Cerebellar nuclear complex (tissue), 1 donor: ENCODE results near the gene C1orf174.

Experiments
- DNase-seq, 2 experiments: peaks; one replicate each; lab custom pipeline; 2025; lab: John Stamatoyannopoulos, UW

The C1orf174 gene

GRCh38 chr1:3900150-3900968 is at the start of gene C1orf174:
C1orf174 (minus strand) TSS chr1:3900272; CDS start chr1:3900186, 86 bp downstream.
- DNase-seq = peak; percentile 83 to 97

- no peak for DNase-seq
Measured at GRCh38 chr1:3948344-3948743, 48.3 kb upstream of the C1orf174 start.

- DNase-seq = no peak
Measured at GRCh38 chr1:3945916-3946840, 46.1 kb upstream of the C1orf174 start.

GRCh38 chr1:3945222-3945621 is 45.1 kb upstream of the C1orf174 start:
- no peak for DNase-seq

DNA sequence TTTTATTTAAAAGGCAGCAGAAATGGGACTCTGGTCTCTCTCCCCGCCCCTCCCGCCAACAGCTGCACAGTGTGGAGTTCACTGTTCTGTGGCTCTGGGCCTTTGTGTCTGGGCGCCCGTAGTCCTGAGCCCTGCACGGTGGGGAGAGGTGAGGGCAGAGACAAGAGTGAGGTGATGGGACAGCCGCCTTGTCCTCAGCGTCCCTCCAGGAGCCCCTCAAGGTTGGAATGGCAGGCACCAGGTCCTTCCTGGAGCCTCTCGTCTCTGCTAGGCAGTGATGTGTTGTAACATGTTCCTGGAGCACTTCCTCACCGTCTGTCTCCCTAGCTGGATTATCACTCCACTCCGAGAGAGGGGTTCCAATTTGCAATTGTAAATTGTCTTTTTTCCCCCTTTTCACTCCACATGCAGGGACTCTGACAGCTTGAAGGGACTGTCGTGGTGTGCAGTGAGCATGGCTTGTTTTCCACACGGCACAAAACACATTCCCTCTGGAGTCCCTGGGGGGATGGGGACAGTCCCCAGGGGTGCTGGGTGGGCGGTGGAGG is 44.6 kb upstream of the C1orf174 start:
- DNase-seq = no peak

- no peak for DNase-seq
Measured at GRCh38 chr1:3943806-3944577, 43.9 kb upstream of the C1orf174 start.

GRCh38 chr1:3943123-3943431 is 43.0 kb upstream of the C1orf174 start:
- no peak for DNase-seq

DNA sequence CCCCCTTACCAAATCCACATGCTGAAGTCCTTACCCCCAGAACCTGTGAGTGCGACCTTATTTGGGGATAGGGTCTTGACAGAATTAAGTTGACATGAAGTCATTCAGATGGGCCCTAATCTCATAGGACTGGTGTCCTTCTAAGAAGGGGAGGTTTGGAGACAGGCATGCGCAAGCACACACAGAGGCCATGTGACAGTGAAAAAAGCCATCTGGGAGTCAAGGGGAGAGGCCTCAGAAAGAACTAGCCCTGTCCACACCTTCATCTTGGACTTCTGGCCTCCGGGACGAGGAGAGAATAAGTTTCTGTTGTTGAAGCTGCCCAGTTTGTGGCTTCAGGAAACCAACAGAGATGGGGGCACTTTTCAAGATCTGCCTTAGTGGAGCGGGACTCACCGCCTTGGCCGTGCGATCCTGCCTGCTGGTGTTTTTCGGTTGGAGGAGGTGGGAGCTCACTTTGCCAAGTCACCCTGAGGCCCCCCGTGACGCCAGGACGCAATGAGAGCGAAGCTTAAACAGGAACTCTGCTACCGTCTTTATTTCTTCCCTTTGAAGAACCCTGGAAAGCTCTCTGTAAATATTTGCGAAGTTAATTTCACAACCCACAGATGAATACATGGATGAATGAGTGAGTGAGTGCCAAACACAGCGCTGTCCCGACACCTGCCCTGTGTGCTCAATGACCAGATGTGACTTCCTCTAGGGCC is 42.5 kb upstream of the C1orf174 start:
- DNase-seq = no peak

GRCh38 chr1:3940754-3941345 is 40.8 kb upstream of the C1orf174 start:
- DNase-seq = no peak

- DNase-seq = no peak
Measured at GRCh38 chr1:3940081-3940753, 40.1 kb upstream of the C1orf174 start.

DNA sequence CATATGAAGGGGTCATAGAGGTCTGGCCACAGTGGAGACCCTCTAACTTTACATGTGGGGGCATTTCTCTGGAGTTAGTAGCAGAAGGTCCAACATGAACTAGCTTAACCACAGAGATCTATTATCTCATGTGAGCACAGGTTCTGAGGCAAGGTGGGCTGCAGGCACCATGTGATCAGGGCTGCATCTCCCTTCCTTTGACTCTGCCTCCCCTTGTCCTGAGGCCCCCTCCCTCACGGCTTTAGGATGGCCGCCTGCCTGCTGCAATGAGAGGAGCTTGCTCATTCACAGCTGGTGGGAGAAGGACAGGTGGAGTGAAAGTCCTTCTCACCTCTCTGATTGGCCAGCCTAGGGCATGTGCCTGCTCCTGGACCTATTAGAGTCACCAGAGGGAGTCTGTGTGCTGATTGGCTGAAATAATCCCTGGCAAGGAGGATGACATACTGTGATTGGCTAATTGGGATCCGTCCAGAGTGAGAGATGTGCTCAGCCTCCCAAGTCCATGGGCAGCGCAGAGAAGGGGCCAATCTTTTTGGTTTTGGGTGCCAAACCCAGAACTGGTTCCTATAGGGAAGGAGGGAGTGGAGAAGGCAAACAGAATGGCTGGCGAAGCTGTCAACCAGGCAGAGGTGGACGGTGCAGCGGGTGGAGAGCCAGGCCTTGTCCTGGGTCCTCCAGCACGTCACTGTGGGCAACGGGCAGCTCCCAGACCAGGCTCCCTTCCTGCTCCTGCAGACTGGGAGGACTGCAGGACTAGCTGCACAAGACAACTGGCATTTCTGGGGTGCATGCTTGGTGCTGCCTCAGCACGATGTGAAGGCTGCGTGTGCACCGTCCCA is 39.4 kb upstream of the C1orf174 start:
- no peak for DNase-seq

GRCh38 chr1:3932156-3932919 is 32.3 kb upstream of the C1orf174 start:
- DNase-seq = no peak

DNA sequence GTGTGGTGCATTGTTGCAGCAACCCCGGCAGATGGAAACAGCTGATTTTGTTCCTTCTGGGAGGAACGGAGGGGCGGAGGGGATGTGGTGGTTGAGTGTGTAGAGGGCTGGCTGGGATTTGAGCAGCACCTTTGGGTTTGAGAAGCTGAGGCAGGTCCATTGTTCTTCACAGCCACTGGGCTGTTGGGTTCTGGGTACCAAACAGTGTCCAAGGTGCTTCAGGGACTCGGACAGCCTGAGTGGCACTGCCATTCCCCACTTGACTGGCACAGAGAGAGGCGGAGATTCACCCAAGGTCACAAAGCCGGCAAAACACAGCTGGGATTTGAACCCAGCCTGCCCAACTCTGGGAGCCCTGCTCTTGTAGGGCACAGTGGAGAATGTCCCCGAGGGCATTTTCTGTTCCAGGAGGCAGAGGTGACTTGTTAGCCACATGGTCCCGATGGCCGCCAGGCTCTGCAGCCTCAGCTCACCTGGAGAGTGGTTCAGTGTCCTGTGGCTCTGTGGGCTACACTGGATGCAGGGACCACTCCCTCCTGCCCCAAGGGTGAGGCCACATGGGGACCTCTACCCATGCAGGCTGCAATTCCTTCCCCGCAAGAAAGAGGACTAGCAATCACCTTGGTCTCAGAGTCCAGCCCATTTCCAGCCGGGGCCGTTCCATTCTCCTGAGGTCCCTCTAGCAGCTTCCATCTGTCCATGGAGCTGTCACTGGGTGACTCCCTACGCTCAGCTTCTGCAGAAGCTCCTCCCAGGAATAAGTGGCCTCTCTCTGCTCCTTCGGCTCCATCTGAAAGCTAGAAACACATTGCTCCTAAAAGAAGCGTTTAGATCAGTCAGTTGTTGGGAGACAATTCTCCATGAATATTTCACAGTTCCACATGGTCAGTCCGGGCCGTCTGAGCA is 31.2 kb upstream of the C1orf174 start:
- no peak for DNase-seq

DNA sequence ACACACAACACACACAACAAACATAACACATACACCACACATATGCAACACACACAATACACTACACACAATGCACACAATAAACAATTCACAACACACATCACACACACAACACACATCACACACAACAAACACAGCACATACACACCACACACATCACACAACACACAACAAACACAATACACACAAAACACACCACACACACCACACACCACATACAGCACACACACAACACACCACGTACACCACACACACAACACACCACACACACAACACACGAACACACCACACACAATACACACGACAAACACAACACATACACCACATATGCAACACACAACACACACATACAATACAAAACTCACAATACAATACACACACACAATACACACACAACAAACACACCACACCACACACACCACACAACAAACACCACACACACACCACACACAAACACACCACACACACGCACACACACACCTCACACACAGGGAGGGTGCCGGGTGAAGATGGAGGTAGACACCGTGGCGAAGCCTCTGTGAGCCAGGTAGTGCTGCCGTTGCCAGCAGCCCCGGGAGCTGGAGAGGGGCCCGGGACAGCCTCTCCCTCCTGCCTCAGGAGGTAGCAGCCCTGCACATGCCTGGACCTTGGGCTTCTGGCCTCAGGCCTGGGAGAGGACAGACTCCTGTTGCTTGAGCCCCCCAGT is 30.4 kb upstream of the C1orf174 start:
- no peak for DNase-seq

DNA sequence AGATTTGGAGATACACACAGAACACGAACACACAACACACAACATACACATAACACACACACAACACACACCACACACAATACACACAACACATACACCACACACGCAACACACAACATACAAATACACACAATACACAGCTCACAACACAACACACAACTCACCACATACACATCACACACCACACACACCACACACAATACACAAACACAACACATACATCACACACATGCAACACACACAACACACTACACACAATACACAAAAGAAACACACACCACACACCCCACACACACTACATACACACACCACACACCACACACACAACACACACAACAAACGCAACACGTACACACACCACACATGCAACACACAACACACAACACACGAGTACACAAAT is 29.1 kb upstream of the C1orf174 start:
- no peak for DNase-seq

DNA sequence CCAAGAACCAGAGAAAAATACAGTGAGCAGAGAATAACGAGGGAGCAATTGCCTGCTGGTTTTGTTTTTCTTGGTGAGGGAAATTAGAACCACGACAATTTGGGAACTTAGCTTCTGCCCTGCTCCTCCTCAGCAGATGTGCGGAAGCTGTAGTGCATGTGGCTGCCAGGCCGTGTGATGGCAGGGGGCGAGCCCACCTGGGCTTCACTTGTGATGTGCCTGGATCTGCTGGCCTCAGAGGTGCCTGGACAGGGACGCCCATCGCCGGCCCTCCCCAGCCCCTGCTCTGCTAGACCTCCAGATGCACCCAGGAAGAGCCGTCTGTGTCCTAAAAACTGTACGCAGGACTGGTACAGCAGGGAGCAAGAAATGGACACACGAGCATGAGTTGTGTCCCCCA is 28.5 kb upstream of the C1orf174 start:
- no peak for DNase-seq

DNA sequence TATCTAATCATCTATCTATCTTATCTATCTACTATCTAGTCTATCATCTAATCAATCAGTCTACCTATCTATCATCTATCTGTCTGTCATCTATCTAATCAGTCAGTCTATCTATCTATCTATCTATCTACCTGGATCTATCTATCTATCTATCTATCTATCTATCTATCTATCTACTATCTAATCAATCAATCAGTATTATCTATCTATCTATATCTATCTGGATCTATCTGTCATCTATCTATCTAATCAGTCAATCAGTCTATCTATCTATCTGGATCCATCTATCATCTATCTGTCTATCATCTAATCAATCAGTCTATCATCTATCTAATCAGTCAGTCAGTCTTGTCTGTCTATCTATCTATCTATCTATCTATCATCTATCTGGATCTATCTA is 26.9 kb upstream of the C1orf174 start:
- no peak for DNase-seq
